ENCODE measurements around the gene COL25A1. TPM values are rescaled to one million over a fixed set of nuclear protein-coding genes. Genes with fewer than 3 reads are reported as not detected.

The COL25A1 gene
- total RNA-seq, 1 donor from 2014 or later: 4.3 TPM

DNA sequence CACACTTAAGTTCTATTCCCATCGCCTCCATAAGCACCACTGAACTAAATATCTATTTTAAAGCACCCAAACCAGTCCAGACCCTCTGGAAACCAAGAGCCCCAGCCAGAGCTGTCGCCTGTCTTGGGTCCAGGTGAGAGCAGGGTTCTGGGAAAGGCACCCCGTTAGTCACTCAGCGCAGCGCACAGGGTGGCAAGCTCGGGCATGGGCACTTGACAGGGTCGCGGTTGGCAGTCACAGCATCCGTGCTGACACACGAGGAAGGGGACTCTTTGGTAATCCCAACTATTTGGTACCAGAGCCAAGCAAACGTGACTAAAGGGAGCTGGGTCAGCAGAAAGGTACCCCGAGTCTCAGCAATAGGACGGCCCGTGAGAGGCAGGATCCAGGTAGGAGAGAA is 515.4 kb downstream of the COL25A1 start:
- H3K36me3 ChIP-seq (ENCODE audit: control insufficient read depth, insufficient read depth, low read length): no peaks in the 10 kb centered on the region
- TF ChIP-seq, protein P1, sequence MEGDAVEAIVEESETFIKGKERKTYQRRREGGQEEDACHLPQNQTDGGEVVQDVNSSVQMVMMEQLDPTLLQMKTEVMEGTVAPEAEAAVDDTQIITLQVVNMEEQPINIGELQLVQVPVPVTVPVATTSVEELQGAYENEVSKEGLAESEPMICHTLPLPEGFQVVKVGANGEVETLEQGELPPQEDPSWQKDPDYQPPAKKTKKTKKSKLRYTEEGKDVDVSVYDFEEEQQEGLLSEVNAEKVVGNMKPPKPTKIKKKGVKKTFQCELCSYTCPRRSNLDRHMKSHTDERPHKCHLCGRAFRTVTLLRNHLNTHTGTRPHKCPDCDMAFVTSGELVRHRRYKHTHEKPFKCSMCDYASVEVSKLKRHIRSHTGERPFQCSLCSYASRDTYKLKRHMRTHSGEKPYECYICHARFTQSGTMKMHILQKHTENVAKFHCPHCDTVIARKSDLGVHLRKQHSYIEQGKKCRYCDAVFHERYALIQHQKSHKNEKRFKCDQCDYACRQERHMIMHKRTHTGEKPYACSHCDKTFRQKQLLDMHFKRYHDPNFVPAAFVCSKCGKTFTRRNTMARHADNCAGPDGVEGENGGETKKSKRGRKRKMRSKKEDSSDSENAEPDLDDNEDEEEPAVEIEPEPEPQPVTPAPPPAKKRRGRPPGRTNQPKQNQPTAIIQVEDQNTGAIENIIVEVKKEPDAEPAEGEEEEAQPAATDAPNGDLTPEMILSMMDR (IDR thresholded peaks at IDR 0.05; ENCODE audit: insufficient read depth, low read length, poor library complexity, severe bottlenecking): no peak
- no peaks in the 10 kb centered on the region for H3K27me3 ChIP-seq (ENCODE audit: control insufficient read depth, insufficient read depth, low read length)
- DNase-seq (ENCODE audit: low read depth): no peak
- no peak overlapping the region for H3K4me3 ChIP-seq (ENCODE audit: low read depth, low read length)

DNA sequence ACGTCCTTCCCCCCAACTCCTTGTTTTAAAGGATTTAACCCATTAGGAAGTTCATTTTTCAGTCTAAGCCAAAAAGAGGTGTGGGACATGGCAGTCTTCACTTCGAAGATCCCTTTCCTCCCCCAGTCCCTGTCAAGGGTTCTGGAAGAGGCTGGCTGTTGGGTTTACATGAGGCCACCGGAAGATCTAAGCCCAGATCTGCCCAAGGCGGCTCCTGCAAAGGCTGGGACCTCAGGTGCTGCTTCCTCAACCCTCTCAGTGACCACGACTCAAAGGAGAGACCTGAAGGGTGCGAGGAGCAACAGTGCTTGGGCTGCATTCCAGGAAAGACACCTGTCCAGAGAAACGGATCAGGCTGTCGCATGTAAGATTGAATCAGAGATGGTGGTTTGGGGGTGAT is 516.1 kb downstream of the COL25A1 start:
- no peak overlapping the region for H3K4me3 ChIP-seq (ENCODE audit: low read depth, low read length)
- TF ChIP-seq, protein P1 (IDR thresholded peaks at IDR 0.05; ENCODE audit: insufficient read depth, low read length, poor library complexity, severe bottlenecking): no peak
- H3K36me3 ChIP-seq (ENCODE audit: control insufficient read depth, insufficient read depth, low read length): no peaks in the 10 kb centered on the region
- DNase-seq (ENCODE audit: low read depth): no peak
- H3K27me3 ChIP-seq (ENCODE audit: control insufficient read depth, insufficient read depth, low read length): no peaks in the 10 kb centered on the region

DNA sequence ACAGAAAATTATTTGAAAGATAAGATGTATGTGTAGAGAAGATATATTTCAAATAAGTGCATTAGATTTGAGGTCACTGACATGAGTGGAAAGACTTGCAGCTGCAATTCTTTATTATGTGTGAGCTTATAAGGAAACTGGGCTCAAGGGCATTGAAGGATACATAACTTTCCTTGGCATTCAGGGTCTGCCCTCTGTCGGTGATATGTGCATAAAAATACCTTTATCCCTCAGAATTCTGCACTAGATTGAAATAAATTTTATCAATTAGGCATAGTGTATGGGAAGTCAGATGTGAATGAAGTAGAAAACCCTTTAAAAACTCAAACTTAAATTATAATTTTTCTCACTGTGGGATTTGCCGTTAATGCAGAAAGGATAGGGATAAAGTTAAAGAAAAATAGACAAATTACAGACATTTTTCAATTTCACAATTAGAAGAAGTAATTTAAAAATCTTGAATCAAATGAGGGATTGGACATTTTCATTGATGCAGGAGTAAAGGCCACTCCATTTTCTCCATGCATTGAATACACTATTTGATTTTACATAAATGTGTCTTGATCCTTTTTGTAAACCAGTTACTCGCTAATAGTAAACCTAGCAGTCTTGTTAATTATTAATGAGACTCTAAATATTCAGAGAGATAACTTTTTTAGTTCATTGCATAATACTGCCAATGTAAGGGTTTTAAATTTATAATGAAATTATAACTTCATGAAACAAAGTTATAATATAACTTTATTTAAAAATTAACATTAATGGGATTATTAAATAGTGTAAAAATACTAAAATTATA is 518.6 kb downstream of the COL25A1 start:
- TF ChIP-seq, protein P1 (IDR thresholded peaks at IDR 0.05; ENCODE audit: insufficient read depth, low read length, poor library complexity, severe bottlenecking): peak; percentile 40

DNA sequence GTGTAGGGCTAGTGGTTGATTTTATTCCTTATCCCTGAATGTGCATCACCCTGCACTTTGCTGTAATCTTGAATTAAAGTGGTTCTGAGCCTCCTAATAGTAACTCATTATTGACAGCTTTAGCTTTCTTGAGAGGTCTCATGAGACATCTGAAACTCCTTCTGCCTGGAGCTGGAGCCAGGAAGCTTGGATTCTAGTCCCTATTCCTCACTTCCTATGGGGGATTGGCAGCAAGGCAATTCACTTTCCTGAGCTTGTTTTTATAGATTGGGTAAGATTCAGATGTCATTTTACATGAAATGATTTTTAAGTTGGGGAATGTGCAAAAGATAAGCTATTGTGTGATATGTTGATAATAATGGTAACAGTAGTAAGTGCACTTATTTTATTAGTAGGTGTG is 522.5 kb downstream of the COL25A1 start:
- no peak for DNase-seq (ENCODE audit: low read depth)
- Histone ChIP-seq H3K27me3 (ENCODE audit: control insufficient read depth, insufficient read depth, low read length) (no peaks in the 10 kb centered on the region), H3K4me3 (ENCODE audit: low read depth, low read length) (no peak overlapping the region), H3K36me3 (ENCODE audit: control insufficient read depth, insufficient read depth, low read length) (no peaks in the 10 kb centered on the region)
- TF ChIP-seq, protein P1 (IDR thresholded peaks at IDR 0.05; ENCODE audit: insufficient read depth, low read length, poor library complexity, severe bottlenecking): no peak

More for the DNA sequence above, 518.6 kb downstream of the COL25A1 start:
- Histone ChIP-seq H3K36me3 (ENCODE audit: control insufficient read depth, insufficient read depth, low read length) (no peaks in the 10 kb centered on the region), H3K27me3 (ENCODE audit: control insufficient read depth, insufficient read depth, low read length) (no peaks in the 10 kb centered on the region), H3K4me3 (ENCODE audit: low read depth, low read length) (no peak overlapping the region)
- DNase-seq (ENCODE audit: low read depth): no peak

DNA sequence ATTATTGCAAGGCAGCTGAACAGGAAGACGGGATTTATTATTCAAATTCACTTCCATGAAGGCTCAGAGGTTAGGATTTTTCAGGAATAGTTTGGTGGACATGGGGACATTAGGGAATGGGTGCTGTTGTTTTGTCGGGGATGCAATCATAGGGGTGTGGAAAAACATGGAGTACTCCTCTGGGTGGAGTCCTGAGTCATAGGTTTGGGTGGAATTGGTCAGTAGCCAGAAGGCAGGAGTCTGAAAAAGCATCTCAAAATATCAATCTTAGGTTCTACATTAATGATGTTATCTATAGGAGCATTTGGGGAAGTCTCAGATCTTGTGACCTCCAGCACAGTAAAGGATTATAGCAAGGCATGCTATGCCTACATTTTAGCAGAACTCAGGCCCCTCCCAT is 525.1 kb downstream of the COL25A1 start:
- Histone ChIP-seq H3K27me3 (ENCODE audit: control insufficient read depth, insufficient read depth, low read length) (no peaks in the 10 kb centered on the region), H3K36me3 (ENCODE audit: control insufficient read depth, insufficient read depth, low read length) (no peaks in the 10 kb centered on the region), H3K4me3 (ENCODE audit: low read depth, low read length) (no peak overlapping the region)
- TF ChIP-seq, protein P1 (IDR thresholded peaks at IDR 0.05; ENCODE audit: insufficient read depth, low read length, poor library complexity, severe bottlenecking): no peak
- DNase-seq (ENCODE audit: low read depth): no peak

DNA sequence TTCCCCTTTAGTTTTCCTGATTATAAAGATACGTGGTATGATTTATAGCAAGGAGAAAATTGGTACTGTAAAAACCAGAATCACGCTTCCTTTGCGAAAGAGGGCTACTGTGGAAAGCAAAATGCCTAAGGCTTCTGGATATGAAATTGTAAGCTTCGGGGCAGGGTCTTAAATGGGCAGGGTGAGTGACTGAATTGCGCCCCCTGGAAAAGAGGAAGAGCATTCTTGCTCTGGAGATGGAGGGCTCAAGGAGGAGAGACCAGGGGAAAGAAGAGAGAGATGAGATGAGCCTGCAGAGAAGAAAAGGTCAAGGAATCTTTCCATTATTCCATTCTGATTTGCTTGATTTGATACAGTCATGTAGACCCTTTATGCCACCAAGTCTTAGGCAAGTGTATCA is 526.5 kb downstream of the COL25A1 start:
- Histone ChIP-seq H3K36me3 (ENCODE audit: control insufficient read depth, insufficient read depth, low read length) (no peaks in the 10 kb centered on the region), H3K27me3 (ENCODE audit: control insufficient read depth, insufficient read depth, low read length) (no peaks in the 10 kb centered on the region), H3K4me3 (ENCODE audit: low read depth, low read length) (no peak overlapping the region)
- DNase-seq (ENCODE audit: low read depth): no peak
- TF ChIP-seq, protein P1 (IDR thresholded peaks at IDR 0.05; ENCODE audit: insufficient read depth, low read length, poor library complexity, severe bottlenecking): no peak
